WTC11 (cell line): ENCODE data around the gene AQP1. TPM values are rescaled to one million over a fixed set of nuclear protein-coding genes. Genes with fewer than 3 reads are reported as not detected.

Experiments
- ATAC-seq: fragments of 200-7000 bp; cut with Tn5 transposase; 2 replicates; pipeline ENCODE4 v1.10.0; 2021; ENCODE audit warnings: mild to moderate bottlenecking, moderate library complexity
- CTCF ChIA-PET: fragments of 300-600 bp; sonication (Branson Sonifier 250); formaldehyde crosslinking; loops from one replicate; lab custom pipeline; 2021; ENCODE audit warnings: antibody characterized with exemption; lab: Charles Lee
- POLR2A ChIA-PET: fragments of 350-600 bp; sonication (Branson Sonifier 250); formaldehyde crosslinking; loops from one replicate; lab custom pipeline; 2021; ENCODE audit warnings: antibody characterized with exemption; lab: Charles Lee
- DNase-seq: peaks from one replicate; pipeline ENCODE4 v3.0.0; 2021; ENCODE audit warnings: low spot score
- H3K27ac Mint-ChIP-seq: 2 replicates; pipeline ENCODE4 v1.8.0; 2021; ENCODE audit warnings: mixed read lengths
- H3K27me3 Mint-ChIP-seq: 2 replicates; pipeline ENCODE4 v1.8.0; 2021; ENCODE audit warnings: low read depth, mild to moderate bottlenecking, moderate library complexity, mixed read lengths
- H3K36me3 Mint-ChIP-seq: 2 replicates; pipeline ENCODE4 v1.8.0; 2021; ENCODE audit warnings: mixed read lengths
- H3K4me1 Mint-ChIP-seq: 2 replicates; pipeline ENCODE4 v1.8.0; 2022; ENCODE audit warnings: mixed read lengths
- H3K4me3 Mint-ChIP-seq: 2 replicates; pipeline ENCODE4 v1.8.0; 2021; ENCODE audit warnings: mild to moderate bottlenecking, moderate library complexity, mixed read lengths
- H3K9me3 Mint-ChIP-seq: 2 replicates; pipeline ENCODE4 v1.8.0; 2021; ENCODE audit warnings: mixed read lengths
- CBFB ChIP-seq: sonication (generic); formaldehyde crosslinking; IDR thresholded peaks from 2 replicates; pipeline ENCODE4 v1.8.1; 2022; ENCODE audit warnings: mild to moderate bottlenecking, low read depth, missing genetic modification reagents
- CREM ChIP-seq: sonication (generic); formaldehyde crosslinking; IDR thresholded peaks from 2 replicates; pipeline ENCODE4 v1.8.1; 2022; ENCODE audit warnings: mild to moderate bottlenecking, missing genetic modification reagents, moderate library complexity
- E2F4 ChIP-seq: sonication (generic); formaldehyde crosslinking; IDR thresholded peaks from 2 replicates; pipeline ENCODE4 v1.8.1; 2022; ENCODE audit warnings: low read depth, mild to moderate bottlenecking, moderate library complexity, missing genetic modification reagents, borderline replicate concordance
- ERG ChIP-seq: fragments of 250-450 bp; sonication (Bioruptor Pico); IDR thresholded peaks from 2 replicates; pipeline ENCODE4 v1.8.0; 2021; ENCODE audit warnings: mild to moderate bottlenecking
- FOXK1 ChIP-seq: sonication (generic); formaldehyde crosslinking; IDR thresholded peaks from 2 replicates; pipeline ENCODE4 v1.8.0; 2022; ENCODE audit warnings: mild to moderate bottlenecking, moderate library complexity, missing genetic modification reagents
- FOXP4 ChIP-seq: sonication (generic); formaldehyde crosslinking; IDR thresholded peaks from 2 replicates; pipeline ENCODE4 v1.8.0; 2022; ENCODE audit warnings: mild to moderate bottlenecking, missing genetic modification reagents
- HMGXB4 ChIP-seq: sonication (generic); formaldehyde crosslinking; IDR thresholded peaks from 2 replicates; pipeline ENCODE4 v1.8.1; 2023; ENCODE audit warnings: mild to moderate bottlenecking, moderate library complexity, missing genetic modification reagents
- IRF2 ChIP-seq: sonication (generic); formaldehyde crosslinking; IDR thresholded peaks from 2 replicates; pipeline ENCODE4 v1.8.0; 2022; ENCODE audit warnings: low read depth, missing genetic modification reagents, borderline replicate concordance
- MLX ChIP-seq: sonication (generic); formaldehyde crosslinking; IDR thresholded peaks from 2 replicates; pipeline ENCODE4 v1.8.1; 2023; ENCODE audit warnings: mild to moderate bottlenecking, missing genetic modification reagents, moderate library complexity
- NFATC4 ChIP-seq: fragments of 250-450 bp; sonication (Bioruptor Pico); IDR thresholded peaks from 2 replicates; pipeline ENCODE4 v1.9.0; 2021; ENCODE audit warnings: mild to moderate bottlenecking
- NR2C2 ChIP-seq: sonication (generic); formaldehyde crosslinking; IDR thresholded peaks from 2 replicates; pipeline ENCODE4 v1.8.0; 2022; ENCODE audit warnings: mild to moderate bottlenecking, missing genetic modification reagents
- PRRX2 ChIP-seq: fragments of 250-450 bp; sonication (Bioruptor Pico); IDR thresholded peaks from 2 replicates; pipeline ENCODE4 v1.8.0; 2021; ENCODE audit warnings: mild to moderate bottlenecking
- RORB ChIP-seq: fragments of 250-450 bp; sonication (Bioruptor Pico); IDR thresholded peaks from 2 replicates; pipeline ENCODE4 v1.9.0; 2021; ENCODE audit warnings: mild to moderate bottlenecking
- TCF7 ChIP-seq: sonication (generic); formaldehyde crosslinking; IDR thresholded peaks from 2 replicates; pipeline ENCODE4 v1.8.0; 2022; ENCODE audit warnings: mild to moderate bottlenecking, low read depth, missing genetic modification reagents, moderate library complexity
- ZBTB21 ChIP-seq: sonication (generic); formaldehyde crosslinking; IDR thresholded peaks from 2 replicates; pipeline ENCODE4 v1.8.1; 2023; ENCODE audit warnings: mild to moderate bottlenecking, missing genetic modification reagents, borderline replicate concordance
- ZNF121 ChIP-seq: sonication (generic); formaldehyde crosslinking; IDR thresholded peaks from 2 replicates; pipeline ENCODE4 v1.8.0; 2023; ENCODE audit warnings: missing genetic modification reagents
- ZNF219 ChIP-seq: sonication (generic); formaldehyde crosslinking; IDR thresholded peaks from 2 replicates; pipeline ENCODE4 v1.8.0; 2023; ENCODE audit warnings: missing genetic modification reagents, mild to moderate bottlenecking, borderline replicate concordance
- ZNF232 ChIP-seq: sonication (generic); formaldehyde crosslinking; IDR thresholded peaks from 2 replicates; pipeline ENCODE4 v1.8.0; 2022; ENCODE audit warnings: mild to moderate bottlenecking, missing genetic modification reagents
- ZNF425 ChIP-seq: fragments of 250-450 bp; sonication (Bioruptor Pico); conservative IDR thresholded peaks from 2 replicates; pipeline ENCODE4 v1.9.0; 2021; ENCODE audit warnings: mild to moderate bottlenecking
- total RNA-seq: library from RNA; stranded (reverse); gene quantifications from 3 replicates; pipeline ENCODE4 v1.2.3, GENCODE V29; 2021

Gene AQP1
- total RNA-seq, 1 experiment from 2014 or later, result 0.81 TPM

- no peaks in the 10 kb centered on the region for H3K4me1 Mint-ChIP-seq
- ChIA-PET POLR2A (interaction anchor here (0.7 kb wide), 1 partner anchor 28 kb away, joined by 3 read pairs; no protein-coding TSS in a partner anchor), CTCF (interaction anchor here (0.7 to 1.8 kb wide), 3 partner anchors 9 to 40 kb away, joined by 3 to 9 read pairs (median 6); no protein-coding TSS in a partner anchor)
- H3K27me3 Mint-ChIP-seq, result no peaks in the 10 kb centered on the region
- ATAC-seq, result no peak
- no peaks in the 10 kb centered on the region for H3K36me3 Mint-ChIP-seq
- DNase-seq, result no peak
- H3K27ac Mint-ChIP-seq, result no peak overlapping the region
- no peaks in the 10 kb centered on the region for H3K9me3 Mint-ChIP-seq
- no peak overlapping the region for H3K4me3 Mint-ChIP-seq
- TF ChIP-seq TCF7 (CRISPR knock-in tag), result no peak
- no peak for TF ChIP-seq HMGXB4 (CRISPR knock-in tag)
- TF ChIP-seq ZBTB21 (CRISPR knock-in tag), result no peak
- no peak for TF ChIP-seq NFATC4 (CRISPR knock-in tag)
- TF ChIP-seq MLX, result no peak
- no peak for TF ChIP-seq PRRX2 (CRISPR knock-in tag)
- TF ChIP-seq ZNF425 (CRISPR knock-in tag), result no peak
- no peak for TF ChIP-seq ZNF121 (CRISPR knock-in tag)
- TF ChIP-seq ZNF232, result no peak
- TF ChIP-seq RORB (CRISPR knock-in tag), result no peak
- no peak for TF ChIP-seq ZNF219
- no peak for TF ChIP-seq ERG (CRISPR knock-in tag)
- TF ChIP-seq FOXP4 (CRISPR knock-in tag), result no peak
- no peak for TF ChIP-seq CBFB
- TF ChIP-seq CREM, result no peak
- TF ChIP-seq E2F4, result no peak
- no peak for TF ChIP-seq FOXK1 (CRISPR knock-in tag)
Measured at GRCh38 chr7:30899066-30899465, 12.6 kb upstream of the AQP1 start.

GRCh38 chr7:30899630-30900029, 12.0 kb upstream of the AQP1 start:
- H3K27ac Mint-ChIP-seq, result no peak overlapping the region
- no peaks in the 10 kb centered on the region for H3K9me3 Mint-ChIP-seq
- no peaks in the 10 kb centered on the region for H3K27me3 Mint-ChIP-seq
- CTCF ChIA-PET, result interaction anchor here (0.7 to 1.0 kb wide), 2 partner anchors 9 to 39 kb away, joined by 3 read pairs; no protein-coding TSS in a partner anchor
- TF ChIP-seq NR2C2 (CRISPR knock-in tag), result no peak
- no peak for TF ChIP-seq IRF2
- no peaks in the 10 kb centered on the region for H3K36me3 Mint-ChIP-seq
- H3K4me1 Mint-ChIP-seq, result no peaks in the 10 kb centered on the region
- H3K4me3 Mint-ChIP-seq, result no peak overlapping the region
- POLR2A ChIA-PET, result interaction anchor here (0.7 kb wide), 1 partner anchor 27 kb away, joined by 3 read pairs; no protein-coding TSS in a partner anchor
- ATAC-seq, result no peak
- no peak for DNase-seq
